ENCODE data around the gene POC1A. TPM values are rescaled to one million over a fixed set of nuclear protein-coding genes. Genes with fewer than 3 reads are reported as not detected.

Gene POC1A
- total and polyA plus RNA-seq, 2 of the 4 experiments (the other 2 are of a cell fraction), result 10.6 to 11.5 TPM

GRCh38 chr3:52036222-52036694, 118.0 kb downstream of the POC1A start:
- H4K91ac ChIP-seq (ENCODE audit: insufficient read depth, low read depth, low read length), result no peak overlapping the region
- H4K8ac ChIP-seq (ENCODE audit: low read depth in 2 of 2, low read length in 2 of 2), result no peak overlapping the region
- H2BK20ac ChIP-seq (ENCODE audit: low read depth, low read length), result no peak overlapping the region
- ChIA-PET CTCF (interaction anchor here (0.5 to 0.6 kb wide), 3 partner anchors 9 to 242 kb away, joined by 3 read pairs; partner anchors contain the start of gene WDR82), POLR2A (ENCODE audit: unreplicated experiment) (interaction anchor here (0.5 kb wide), 1 partner anchor 51 kb away, joined by 3 read pairs; no protein-coding TSS in a partner anchor)
- H4K5ac ChIP-seq (ENCODE audit: low read depth, low read length), result no peak overlapping the region
- dilution Hi-C loops (cut with HindIII; ENCODE audit: low sequenced_read_pairs, unreplicated experiment), result no loop called here
- in situ Hi-C loops (cut with MboI; ENCODE audit: low sequenced_read_pairs), result no loop called here
- no peaks in the 10 kb centered on the region for H3K9me1 ChIP-seq (ENCODE audit: insufficient read depth, low read length)
- no peak overlapping the region for H2BK15ac ChIP-seq (ENCODE audit: low read depth, low read length)
- H4K20me1 ChIP-seq (ENCODE audit: insufficient read depth, low read length), result no peaks in the 10 kb centered on the region
- no peaks in the 10 kb centered on the region for H3K36me3 ChIP-seq (ENCODE audit: control insufficient read depth, insufficient read depth, low read length)
- no peak overlapping the region for H3K18ac ChIP-seq (ENCODE audit: low read depth, low read length)
- TF ChIP-seq BHLHE40 (IDR thresholded peaks at IDR 0.05; ENCODE audit: low read depth, low read length) (no peak), RCOR1 (IDR thresholded peaks at IDR 0.05; ENCODE audit: insufficient replicate concordance, low read length) (no peak), CHD1 (IDR thresholded peaks at IDR 0.05; ENCODE audit: low read depth, low read length) (no peak), SMC3 (IDR thresholded peaks at IDR 0.05; ENCODE audit: low read depth, low read length) (no peak), RFX5 (IDR thresholded peaks at IDR 0.05; ENCODE audit: low read depth, low read length) (no peak), NFE2L2 (IDR thresholded peaks at IDR 0.05; ENCODE audit: low read depth, low read length) (no peak), MAZ (IDR thresholded peaks at IDR 0.05; ENCODE audit: borderline replicate concordance, low read depth, low read length) (no peak), MXI1 (IDR thresholded peaks at IDR 0.05; ENCODE audit: borderline replicate concordance, low read depth, low read length) (no peak)
- H3K27ac ChIP-seq (ENCODE audit: insufficient read depth, low read length), result no peak overlapping the region
- H2AK9ac ChIP-seq (replicated peaks; ENCODE audit: low read depth, low read length, poor library complexity), result no peak overlapping the region
- BruUV-seq (replicated peaks), result no TSS peak
- no peak overlapping the region for H3K14ac ChIP-seq (replicated peaks; ENCODE audit: low read depth, low read length)
- no peak overlapping the region for H3K23ac ChIP-seq (ENCODE audit: low read depth, low read length)
- no peak overlapping the region for H2BK120ac ChIP-seq (ENCODE audit: low read depth, low read length)
- no peak overlapping the region for H3K9ac ChIP-seq (ENCODE audit: low read depth, low read length)
- no peak overlapping the region for H3K56ac ChIP-seq (ENCODE audit: extremely low read depth, insufficient read depth, low read length)
- intact Hi-C loops (cut with micrococcal nuclease), result no loop called here
- no peaks in the 10 kb centered on the region for H3K4me1 ChIP-seq (ENCODE audit: control insufficient read depth, insufficient read depth, low read length)
- H2AK5ac ChIP-seq (ENCODE audit: low read depth, low read length), result no peak overlapping the region
- H3K27me3 ChIP-seq (ENCODE audit: control insufficient read depth, insufficient read depth, low read length), result no peaks in the 10 kb centered on the region; the same call in 1 of the 2 replicates
- 92% methylated on average over 2 of the region's 5 CpGs; no CpG with 5 or more reads in 1 of the 2 experiments for WGBS, 2 experiments (ENCODE audit: extremely low coverage in 2 of 2, insufficient read length in 1 of 2)
- no peak overlapping the region for H3K4me3 ChIP-seq (ENCODE audit: insufficient read depth, low read depth, low read length)
- ATAC-seq (ENCODE audit: low read depth), result no peak
- no peak overlapping the region for H3K4ac ChIP-seq (ENCODE audit: low read depth, low read length)
- DNase-seq, result no peak
- no peak overlapping the region for H2BK5ac ChIP-seq (ENCODE audit: low read depth, low read length, poor library complexity, severe bottlenecking)
- H2AFZ ChIP-seq (replicated peaks; ENCODE audit: low read length, poor library complexity), result no peak overlapping the region
- H3K79me1 ChIP-seq (ENCODE audit: low read depth in 1 of 2, low read length in 2 of 2), result no peaks in the 10 kb centered on the region
- H3K4me2 ChIP-seq (ENCODE audit: low read depth, low read length), result no peak overlapping the region
- no peaks in the 10 kb centered on the region for H3K9me3 ChIP-seq (ENCODE audit: control insufficient read depth, insufficient read depth, low read length)

Data from IMR-90 (cell line).